ENCODE data around the gene IYD.

The IYD gene

GRCh38 chr6:150420926-150421325, 52.1 kb downstream of the IYD start:
- no peak for DNase-seq (ENCODE audit: low read depth)
- no peak overlapping the region for H3K4me3 ChIP-seq (ENCODE audit: control insufficient read depth, low read depth, low read length)
- TF ChIP-seq, protein P1, sequence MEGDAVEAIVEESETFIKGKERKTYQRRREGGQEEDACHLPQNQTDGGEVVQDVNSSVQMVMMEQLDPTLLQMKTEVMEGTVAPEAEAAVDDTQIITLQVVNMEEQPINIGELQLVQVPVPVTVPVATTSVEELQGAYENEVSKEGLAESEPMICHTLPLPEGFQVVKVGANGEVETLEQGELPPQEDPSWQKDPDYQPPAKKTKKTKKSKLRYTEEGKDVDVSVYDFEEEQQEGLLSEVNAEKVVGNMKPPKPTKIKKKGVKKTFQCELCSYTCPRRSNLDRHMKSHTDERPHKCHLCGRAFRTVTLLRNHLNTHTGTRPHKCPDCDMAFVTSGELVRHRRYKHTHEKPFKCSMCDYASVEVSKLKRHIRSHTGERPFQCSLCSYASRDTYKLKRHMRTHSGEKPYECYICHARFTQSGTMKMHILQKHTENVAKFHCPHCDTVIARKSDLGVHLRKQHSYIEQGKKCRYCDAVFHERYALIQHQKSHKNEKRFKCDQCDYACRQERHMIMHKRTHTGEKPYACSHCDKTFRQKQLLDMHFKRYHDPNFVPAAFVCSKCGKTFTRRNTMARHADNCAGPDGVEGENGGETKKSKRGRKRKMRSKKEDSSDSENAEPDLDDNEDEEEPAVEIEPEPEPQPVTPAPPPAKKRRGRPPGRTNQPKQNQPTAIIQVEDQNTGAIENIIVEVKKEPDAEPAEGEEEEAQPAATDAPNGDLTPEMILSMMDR (conservative IDR thresholded peaks at IDR 0.05; ENCODE audit: control insufficient read depth, insufficient read depth, low read depth, low read length): no peak

- H3K4me3 ChIP-seq (ENCODE audit: control insufficient read depth, low read depth, low read length): no peak overlapping the region
- TF ChIP-seq, protein P1 (conservative IDR thresholded peaks at IDR 0.05; ENCODE audit: control insufficient read depth, insufficient read depth, low read depth, low read length): no peak
- no peak for DNase-seq (ENCODE audit: low read depth)
Observed at GRCh38 chr6:150425508-150425907, 56.7 kb downstream of the IYD start.

DNA sequence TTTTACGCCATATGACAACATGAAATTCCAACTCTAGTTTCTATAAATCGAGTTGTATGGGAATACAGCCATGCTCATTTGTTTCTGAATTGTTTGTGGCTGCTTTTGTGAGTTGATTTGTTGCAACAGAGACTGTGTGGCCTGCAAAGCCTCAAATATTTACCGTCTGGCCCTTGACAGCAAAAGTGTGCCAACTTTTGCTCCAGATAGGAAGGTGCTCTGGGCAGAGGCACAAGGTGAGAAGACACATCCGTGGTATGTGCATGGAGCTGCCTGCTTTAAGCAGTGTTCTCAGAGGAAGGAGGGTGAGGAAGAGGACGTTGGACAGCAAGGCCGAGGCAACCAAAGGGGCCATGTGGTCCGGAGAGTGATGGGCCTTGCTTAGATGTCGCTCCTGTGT, 57.4 kb downstream of the IYD start:
- TF ChIP-seq, protein P1 (conservative IDR thresholded peaks at IDR 0.05; ENCODE audit: control insufficient read depth, insufficient read depth, low read depth, low read length): no peak
- DNase-seq (ENCODE audit: low read depth): no peak
- H3K4me3 ChIP-seq (ENCODE audit: control insufficient read depth, low read depth, low read length): no peak overlapping the region

- TF ChIP-seq, protein P1 (conservative IDR thresholded peaks at IDR 0.05; ENCODE audit: control insufficient read depth, insufficient read depth, low read depth, low read length): no peak
Observed at GRCh38 chr6:150427037-150427602, 58.3 kb downstream of the IYD start.

GRCh38 chr6:150427843-150428242, 59.0 kb downstream of the IYD start:
- H3K4me3 ChIP-seq (ENCODE audit: control insufficient read depth, low read depth, low read length): no peak overlapping the region
- no peak for DNase-seq (ENCODE audit: low read depth)
- TF ChIP-seq, protein P1 (conservative IDR thresholded peaks at IDR 0.05; ENCODE audit: control insufficient read depth, insufficient read depth, low read depth, low read length): no peak

More at GRCh38 chr6:150427037-150427602, 58.3 kb downstream of the IYD start:
- H3K4me3 ChIP-seq (ENCODE audit: control insufficient read depth, low read depth, low read length): no peak overlapping the region
- DNase-seq (ENCODE audit: low read depth): no peak

- no peak overlapping the region for H3K4me3 ChIP-seq (ENCODE audit: control insufficient read depth, low read depth, low read length)
- TF ChIP-seq, protein P1 (conservative IDR thresholded peaks at IDR 0.05; ENCODE audit: control insufficient read depth, insufficient read depth, low read depth, low read length): no peak
- no peak for DNase-seq (ENCODE audit: low read depth)
Observed at GRCh38 chr6:150430815-150431214, 62.0 kb downstream of the IYD start.

DNA sequence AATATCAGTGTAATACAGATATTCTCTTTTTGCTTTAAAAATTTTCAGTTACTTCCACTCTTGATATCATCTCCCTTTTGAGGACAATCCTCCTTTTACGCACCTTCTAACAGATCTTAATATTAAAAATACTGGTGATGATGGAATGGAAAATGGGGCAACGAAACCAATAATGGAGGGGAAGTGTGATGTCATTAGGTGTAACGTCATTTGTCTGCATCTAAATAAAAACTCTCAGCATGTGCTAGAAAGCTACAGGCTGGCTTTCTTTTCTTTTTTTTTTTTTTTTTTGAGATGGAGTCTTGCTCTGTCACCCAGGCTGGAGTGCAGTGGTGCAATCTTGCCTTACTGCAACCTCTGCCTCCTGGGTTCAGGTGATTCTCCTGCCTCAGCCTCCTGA, 66.5 kb downstream of the IYD start:
- no peak overlapping the region for H3K4me3 ChIP-seq (ENCODE audit: control insufficient read depth, low read depth, low read length)
- TF ChIP-seq, protein P1 (conservative IDR thresholded peaks at IDR 0.05; ENCODE audit: control insufficient read depth, insufficient read depth, low read depth, low read length): no peak
- DNase-seq (ENCODE audit: low read depth): no peak

All from fibroblast of mammary gland (primary cell).